Calu3 (cell line): Measurements from ENCODE around the gene BIRC2. TPM values are rescaled to one million over a fixed set of nuclear protein-coding genes. Genes with fewer than 3 reads are reported as not detected.

ENCODE experiments used
- BruUV-seq: library from RNA; stranded (reverse); fragments of 400-500 nt; replicated peaks from 2 replicates; lab custom pipeline; 2021; lab: Mats Ljungman, UMichigan
- CTCF ChIA-PET: fragments of 300-600 bp; sonication (Branson Sonifier 250); formaldehyde crosslinking; loops from one replicate; lab custom pipeline; 2022; ENCODE audit warnings: antibody characterized with exemption; lab: Charles Lee
- DNase-seq: peaks from one replicate; pipeline ENCODE4 v3.0.0; 2022
- H3K27ac Mint-ChIP-seq: one replicate; pipeline ENCODE4 v1.8.0; 2022; ENCODE audit warnings: mixed read lengths; ENCODE audit not compliant: unreplicated experiment
- H3K27me3 Mint-ChIP-seq: one replicate; pipeline ENCODE4 v1.8.0; 2022; ENCODE audit warnings: mixed read lengths; ENCODE audit not compliant: unreplicated experiment
- H3K36me3 Mint-ChIP-seq: one replicate; pipeline ENCODE4 v1.8.0; 2022; ENCODE audit warnings: mild to moderate bottlenecking, moderate library complexity, mixed read lengths; ENCODE audit not compliant: insufficient read depth, unreplicated experiment
- H3K4me1 Mint-ChIP-seq: one replicate; pipeline ENCODE4 v1.8.0; 2022; ENCODE audit warnings: mild to moderate bottlenecking, low read depth, mixed read lengths; ENCODE audit not compliant: unreplicated experiment
- H3K4me3 Mint-ChIP-seq: one replicate; pipeline ENCODE4 v1.8.0; 2022; ENCODE audit warnings: mild to moderate bottlenecking, low read depth, moderate library complexity, mixed read lengths; ENCODE audit not compliant: unreplicated experiment
- H3K9me3 Mint-ChIP-seq: one replicate; pipeline ENCODE4 v1.8.0; 2022; ENCODE audit warnings: low read depth, mixed read lengths; ENCODE audit not compliant: unreplicated experiment
- CTCF ChIP-seq: fragments of 200-600 bp; IDR thresholded peaks from one replicate; pipeline ENCODE4 v1.8.0; 2022; ENCODE audit warnings: antibody characterized with exemption; ENCODE audit not compliant: unreplicated experiment
- intact Hi-C: fragments of 100-400 bp; cut with micrococcal nuclease; formaldehyde crosslinking; loops from one replicate; pipeline ENCODE4 v1.10.0; 2022; ENCODE audit not compliant: unreplicated experiment
- total RNA-seq: library from RNA; stranded (reverse); gene quantifications from 2 replicates; pipeline ENCODE4 v1.2.3, GENCODE V29; 2022

The BIRC2 gene
- total RNA-seq, 1 experiment from 2014 or later = 32.6 TPM

- Mint-ChIP-seq H3K4me3 (no peak overlapping the region), H3K27ac (no peak overlapping the region), H3K4me1 (peaks cover 17% of the 10 kb centered on the region), H3K27me3 (no peaks in the 10 kb centered on the region), H3K9me3 (no peaks in the 10 kb centered on the region), H3K36me3 (peaks cover 6% of the 10 kb centered on the region)
- no peak for TF ChIP-seq CTCF
- no TSS peak for BruUV-seq
- CTCF ChIA-PET = interaction anchor here (0.8 kb wide), 1 partner anchor 178 kb away, joined by 5 read pairs; no protein-coding TSS in a partner anchor
- no peak for DNase-seq
- intact Hi-C loops = no loop called here
These were observed 79.6 kb downstream of the BIRC2 start for GRCh38 chr11:102426570-102426969.

- BruUV-seq = no TSS peak
- H3K4me3 Mint-ChIP-seq = no peak overlapping the region
- CTCF ChIA-PET = no interaction called here
- H3K36me3 Mint-ChIP-seq = peaks cover 6% of the 10 kb centered on the region
- peaks cover 17% of the 10 kb centered on the region for H3K4me1 Mint-ChIP-seq
- H3K27ac Mint-ChIP-seq = no peak overlapping the region
- intact Hi-C loops = no loop called here
- TF ChIP-seq CTCF = no peak
- DNase-seq = no peak
- peaks cover 3% of the 10 kb centered on the region for H3K9me3 Mint-ChIP-seq
- no peaks in the 10 kb centered on the region for H3K27me3 Mint-ChIP-seq
These were observed 80.1 kb downstream of the BIRC2 start for GRCh38 chr11:102427068-102427467.

Other genes with a start within 250 kb of the BIRC2 start
- 57.5 and 64.7 TPM in 2 replicates for gene YAP1, start 236.8 kb upstream of the BIRC2 start, total RNA-seq
- gene BIRC3, start 29.7 kb upstream of the BIRC2 start, total RNA-seq = 69.4 and 85.6 TPM in 2 replicates
- gene TMEM123, start 105.6 kb downstream of the BIRC2 start, total RNA-seq = 204 and 236 TPM in 2 replicates
- gene MMP7, start 183.5 kb downstream of the BIRC2 start, total RNA-seq = 95.5 and 171 TPM in 2 replicates